IMR-90 (cell line): ENCODE data around the gene BTBD10.

ENCODE experiments used
- BHLHE40 ChIP-seq: fragments of 150-350 bp; IDR thresholded peaks from 2 replicates; pipeline ENCODE4 v1.6.1; 2016; ENCODE audit warnings: mild to moderate bottlenecking, low read depth, low read length
- CEBPB ChIP-seq: IDR thresholded peaks from 2 replicates; pipeline ENCODE4 v1.6.1; 2012; ENCODE audit warnings: low read depth, low read length, improper control_type of control experiment
- CTCF ChIP-seq: conservative IDR thresholded peaks from 2 replicates; pipeline ENCODE4 v1.5.1; 2012; ENCODE audit warnings: mild to moderate bottlenecking, low read depth, low read length, improper control_type of control experiment
- ELK1 ChIP-seq: fragments of 150-350 bp; IDR thresholded peaks from 2 replicates; pipeline ENCODE4 v1.6.1; 2016; ENCODE audit warnings: low read depth, mild to moderate bottlenecking, low read length, moderate library complexity, borderline replicate concordance
- FOS ChIP-seq: fragments of 150-350 bp; IDR thresholded peaks from 2 replicates; pipeline ENCODE4 v1.6.1; 2016; ENCODE audit warnings: low read depth, low read length
- MAFK ChIP-seq: IDR thresholded peaks from 2 replicates; pipeline ENCODE4 v1.6.1; 2012; ENCODE audit warnings: low read depth, low read length, improper control_type of control experiment
- MAZ ChIP-seq: IDR thresholded peaks from 2 replicates; pipeline ENCODE4 v1.6.1; 2012; ENCODE audit warnings: low read depth, mild to moderate bottlenecking, low read length, improper control_type of control experiment, moderate library complexity, borderline replicate concordance
- MXI1 ChIP-seq: IDR thresholded peaks from 2 replicates; pipeline ENCODE4 v1.6.1; 2012; ENCODE audit warnings: low read depth, mild to moderate bottlenecking, low read length, moderate library complexity, borderline replicate concordance
- POLR2A ChIP-seq: IDR thresholded peaks from 2 replicates; pipeline ENCODE4 v1.6.1; 2012; ENCODE audit warnings: mild to moderate bottlenecking, low read depth, low read length
- RAD21 ChIP-seq: IDR thresholded peaks from 2 replicates; pipeline ENCODE4 v1.6.1; 2012; ENCODE audit warnings: low read length, improper control_type of control experiment
- RCOR1 ChIP-seq: IDR thresholded peaks from 2 replicates; pipeline ENCODE4 v1.6.1; 2012; ENCODE audit warnings: mild to moderate bottlenecking, low read length, improper control_type of control experiment; ENCODE audit not compliant: insufficient replicate concordance
- RFX5 ChIP-seq: IDR thresholded peaks from 2 replicates; pipeline ENCODE4 v1.8.0; 2012; ENCODE audit warnings: low read depth, mild to moderate bottlenecking, low read length, moderate library complexity
- SMC3 ChIP-seq: fragments of 150-350 bp; IDR thresholded peaks from 2 replicates; pipeline ENCODE4 v1.6.1; 2016; ENCODE audit warnings: low read depth, mild to moderate bottlenecking, antibody characterized with exemption, low read length, moderate library complexity
- USF2 ChIP-seq: fragments of 150-350 bp; IDR thresholded peaks from 2 replicates; pipeline ENCODE4 v1.6.1; 2017; ENCODE audit warnings: mild to moderate bottlenecking, antibody characterized with exemption, low read length, low read depth

GRCh38 chr11:13357232-13357631 lies 105.8 kb downstream of the BTBD10 start:
- TF ChIP-seq CTCF (no peak), MAZ (no peak), USF2 (no peak), BHLHE40 (no peak), ELK1 (no peak), POLR2A (no peak), RCOR1 (no peak), RAD21 (no peak), MAFK (no peak), CEBPB (no peak), RFX5 (no peak), MXI1 (no peak), SMC3 (no peak), FOS (no peak)
